Measurements from ENCODE around the gene LRMDA.

DNA sequence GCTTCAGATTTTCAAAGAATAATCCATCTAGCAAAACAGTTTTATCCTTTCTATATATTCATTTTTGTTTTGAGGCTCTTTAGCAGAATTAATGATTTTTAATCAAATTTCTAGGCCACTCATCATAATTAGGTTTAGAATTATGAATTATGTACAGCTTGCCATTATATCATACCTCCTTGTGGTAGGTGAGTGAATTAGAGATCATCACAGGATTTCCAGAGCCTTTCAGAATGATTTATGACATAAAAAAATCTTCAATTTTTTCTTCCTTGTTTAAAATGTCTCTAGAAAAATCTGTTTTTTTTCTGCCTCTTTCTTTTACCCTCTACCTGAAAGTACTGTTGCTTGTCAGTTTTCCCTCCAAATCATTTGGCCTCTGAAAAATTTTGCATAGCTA is 433.3 kb downstream of the LRMDA start:
- TF ChIP-seq NFIC (IDR thresholded peaks at IDR 0.05) (no peak), YY1 (IDR thresholded peaks at IDR 0.05; ENCODE audit: low read depth) (no peak)
- TF ChIP-seq, protein P1, sequence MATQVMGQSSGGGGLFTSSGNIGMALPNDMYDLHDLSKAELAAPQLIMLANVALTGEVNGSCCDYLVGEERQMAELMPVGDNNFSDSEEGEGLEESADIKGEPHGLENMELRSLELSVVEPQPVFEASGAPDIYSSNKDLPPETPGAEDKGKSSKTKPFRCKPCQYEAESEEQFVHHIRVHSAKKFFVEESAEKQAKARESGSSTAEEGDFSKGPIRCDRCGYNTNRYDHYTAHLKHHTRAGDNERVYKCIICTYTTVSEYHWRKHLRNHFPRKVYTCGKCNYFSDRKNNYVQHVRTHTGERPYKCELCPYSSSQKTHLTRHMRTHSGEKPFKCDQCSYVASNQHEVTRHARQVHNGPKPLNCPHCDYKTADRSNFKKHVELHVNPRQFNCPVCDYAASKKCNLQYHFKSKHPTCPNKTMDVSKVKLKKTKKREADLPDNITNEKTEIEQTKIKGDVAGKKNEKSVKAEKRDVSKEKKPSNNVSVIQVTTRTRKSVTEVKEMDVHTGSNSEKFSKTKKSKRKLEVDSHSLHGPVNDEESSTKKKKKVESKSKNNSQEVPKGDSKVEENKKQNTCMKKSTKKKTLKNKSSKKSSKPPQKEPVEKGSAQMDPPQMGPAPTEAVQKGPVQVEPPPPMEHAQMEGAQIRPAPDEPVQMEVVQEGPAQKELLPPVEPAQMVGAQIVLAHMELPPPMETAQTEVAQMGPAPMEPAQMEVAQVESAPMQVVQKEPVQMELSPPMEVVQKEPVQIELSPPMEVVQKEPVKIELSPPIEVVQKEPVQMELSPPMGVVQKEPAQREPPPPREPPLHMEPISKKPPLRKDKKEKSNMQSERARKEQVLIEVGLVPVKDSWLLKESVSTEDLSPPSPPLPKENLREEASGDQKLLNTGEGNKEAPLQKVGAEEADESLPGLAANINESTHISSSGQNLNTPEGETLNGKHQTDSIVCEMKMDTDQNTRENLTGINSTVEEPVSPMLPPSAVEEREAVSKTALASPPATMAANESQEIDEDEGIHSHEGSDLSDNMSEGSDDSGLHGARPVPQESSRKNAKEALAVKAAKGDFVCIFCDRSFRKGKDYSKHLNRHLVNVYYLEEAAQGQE (IDR thresholded peaks at IDR 0.05; ENCODE audit: low read depth) = no peak

All from Ishikawa (cell line).